Panc1 (cell line): ENCODE data around the gene SRBD1. TPM values are rescaled to one million over a fixed set of nuclear protein-coding genes. Genes with fewer than 3 reads are reported as not detected.

Source experiments
- ATAC-seq: fragments of 200-7000 bp; cut with Tn5 transposase; 2 replicates; pipeline ENCODE4 v1.9.1; 2020; ENCODE audit warnings: mild to moderate bottlenecking, moderate library complexity
- BruUV-seq: library from RNA; stranded (reverse); fragments of 400-500 nt; replicated peaks from 2 replicates; lab custom pipeline; 2021; lab: Mats Ljungman, UMichigan
- CTCF ChIA-PET: fragments of 300-600 bp; sonication (Branson Sonifier 250); formaldehyde crosslinking; loops from one replicate; lab custom pipeline; 2022; ENCODE audit warnings: antibody characterized with exemption; lab: Charles Lee
- POLR2A ChIA-PET: fragments of 300-600 bp; sonication (Branson Sonifier 250); formaldehyde crosslinking; loops from one replicate; lab custom pipeline; 2022; ENCODE audit warnings: antibody characterized with exemption; lab: Charles Lee
- DNase-seq: peaks from one replicate; pipeline ENCODE4 v3.0.0-alpha.2; 2010; ENCODE audit warnings: low read depth, low spot score
- H3K27ac ChIP-seq: 2 replicates; pipeline ENCODE4 v1.5.1; 2011; ENCODE audit warnings: mild to moderate bottlenecking, low read length, inconsistent platforms
- H3K27me3 ChIP-seq: fragments of 200-500 bp; sonication (Bioruptor generic); 2 replicates; pipeline ENCODE4 v1.6.0; 2014; ENCODE audit warnings: low read length, inconsistent platforms; ENCODE audit not compliant: control insufficient read depth, insufficient read depth
- H3K36me3 ChIP-seq: fragments of 200-500 bp; sonication (Bioruptor generic); 2 replicates; pipeline ENCODE4 v1.5.1; 2014; ENCODE audit warnings: inconsistent platforms, mild to moderate bottlenecking, low read length, moderate library complexity; ENCODE audit not compliant: control insufficient read depth, insufficient read depth
- H3K4me1 ChIP-seq: 2 replicates; pipeline ENCODE4 v1.5.1; 2011; ENCODE audit warnings: inconsistent platforms, mild to moderate bottlenecking, low read length, moderate library complexity; ENCODE audit not compliant: control insufficient read depth, insufficient read depth
- H3K4me3 ChIP-seq, 2 experiments: 2 replicates each; pipeline ENCODE4 v1.5.1; 2011 to 2012; ENCODE audit warnings: low read depth in 2 of 2, low read length in 2 of 2, mild to moderate bottlenecking in 2 of 2, inconsistent platforms in 1 of 2, moderate library complexity in 1 of 2
- H3K9me3 ChIP-seq: fragments of 200-500 bp; sonication (Bioruptor generic); 2 replicates; pipeline ENCODE4 v1.5.1; 2014; ENCODE audit warnings: low read depth, mild to moderate bottlenecking, inconsistent platforms, low read length, moderate library complexity; ENCODE audit not compliant: control insufficient read depth, insufficient read depth
- POLR2AphosphoS5 ChIP-seq: IDR thresholded peaks from 2 replicates; pipeline ENCODE4 v1.6.1; 2012; ENCODE audit warnings: mild to moderate bottlenecking, low read depth, low read length, moderate library complexity
- SIN3A ChIP-seq: IDR thresholded peaks from 2 replicates; pipeline ENCODE4 v1.6.1; 2012; ENCODE audit warnings: low read depth, mild to moderate bottlenecking, low read length, moderate library complexity, borderline replicate concordance; ENCODE audit not compliant: insufficient read depth
- TCF7L2 ChIP-seq: IDR thresholded peaks from 2 replicates; pipeline ENCODE4 v1.6.1; 2011; ENCODE audit warnings: mild to moderate bottlenecking, low read depth, low read length, inconsistent platforms
- in situ Hi-C: cut with HindIII; loops from 2 replicates; pipeline ENCODE4 v1.10.0; 2016; ENCODE audit warnings: low sequenced_read_pairs, low pct_unique_long_range_greater_than_20kb
- intact Hi-C: fragments of 100-400 bp; cut with micrococcal nuclease; formaldehyde crosslinking; loops from one replicate; pipeline ENCODE4 v1.10.0; 2022; ENCODE audit not compliant: unreplicated experiment
- total RNA-seq: library from RNA; stranded (reverse); gene quantifications from one replicate; pipeline ENCODE4 v1.2.1, GENCODE V29; 2021; ENCODE audit not compliant: unreplicated experiment
- TF ChIP-seq, protein P1 (sequence below): fragments of 450-650 bp; IDR thresholded peaks from 2 replicates; pipeline ENCODE4 v1.5.1; 2017; ENCODE audit warnings: mild to moderate bottlenecking
- TF ChIP-seq, protein P2 (sequence below), 2 experiments: IDR thresholded peaks; 2 replicates each; pipeline ENCODE4 v1.6.1; 2011 to 2012; ENCODE audit warnings: low read depth in 2 of 2, control low read depth in 1 of 2, low read length in 1 of 2, mild to moderate bottlenecking in 1 of 2, moderate library complexity in 1 of 2; ENCODE audit not compliant: insufficient read depth in 1 of 2

Gene SRBD1
- total RNA-seq, 1 experiment from 2014 or later = 9.7 TPM

GRCh38 chr2:45344502-45344901, 266.6 kb downstream of the SRBD1 start:
- no peak for TF ChIP-seq POLR2AphosphoS5
- no peak for TF ChIP-seq SIN3A
- TF ChIP-seq TCF7L2 = no peak
- TF ChIP-seq, protein P1, sequence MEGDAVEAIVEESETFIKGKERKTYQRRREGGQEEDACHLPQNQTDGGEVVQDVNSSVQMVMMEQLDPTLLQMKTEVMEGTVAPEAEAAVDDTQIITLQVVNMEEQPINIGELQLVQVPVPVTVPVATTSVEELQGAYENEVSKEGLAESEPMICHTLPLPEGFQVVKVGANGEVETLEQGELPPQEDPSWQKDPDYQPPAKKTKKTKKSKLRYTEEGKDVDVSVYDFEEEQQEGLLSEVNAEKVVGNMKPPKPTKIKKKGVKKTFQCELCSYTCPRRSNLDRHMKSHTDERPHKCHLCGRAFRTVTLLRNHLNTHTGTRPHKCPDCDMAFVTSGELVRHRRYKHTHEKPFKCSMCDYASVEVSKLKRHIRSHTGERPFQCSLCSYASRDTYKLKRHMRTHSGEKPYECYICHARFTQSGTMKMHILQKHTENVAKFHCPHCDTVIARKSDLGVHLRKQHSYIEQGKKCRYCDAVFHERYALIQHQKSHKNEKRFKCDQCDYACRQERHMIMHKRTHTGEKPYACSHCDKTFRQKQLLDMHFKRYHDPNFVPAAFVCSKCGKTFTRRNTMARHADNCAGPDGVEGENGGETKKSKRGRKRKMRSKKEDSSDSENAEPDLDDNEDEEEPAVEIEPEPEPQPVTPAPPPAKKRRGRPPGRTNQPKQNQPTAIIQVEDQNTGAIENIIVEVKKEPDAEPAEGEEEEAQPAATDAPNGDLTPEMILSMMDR = no peak
- TF ChIP-seq, protein P2, sequence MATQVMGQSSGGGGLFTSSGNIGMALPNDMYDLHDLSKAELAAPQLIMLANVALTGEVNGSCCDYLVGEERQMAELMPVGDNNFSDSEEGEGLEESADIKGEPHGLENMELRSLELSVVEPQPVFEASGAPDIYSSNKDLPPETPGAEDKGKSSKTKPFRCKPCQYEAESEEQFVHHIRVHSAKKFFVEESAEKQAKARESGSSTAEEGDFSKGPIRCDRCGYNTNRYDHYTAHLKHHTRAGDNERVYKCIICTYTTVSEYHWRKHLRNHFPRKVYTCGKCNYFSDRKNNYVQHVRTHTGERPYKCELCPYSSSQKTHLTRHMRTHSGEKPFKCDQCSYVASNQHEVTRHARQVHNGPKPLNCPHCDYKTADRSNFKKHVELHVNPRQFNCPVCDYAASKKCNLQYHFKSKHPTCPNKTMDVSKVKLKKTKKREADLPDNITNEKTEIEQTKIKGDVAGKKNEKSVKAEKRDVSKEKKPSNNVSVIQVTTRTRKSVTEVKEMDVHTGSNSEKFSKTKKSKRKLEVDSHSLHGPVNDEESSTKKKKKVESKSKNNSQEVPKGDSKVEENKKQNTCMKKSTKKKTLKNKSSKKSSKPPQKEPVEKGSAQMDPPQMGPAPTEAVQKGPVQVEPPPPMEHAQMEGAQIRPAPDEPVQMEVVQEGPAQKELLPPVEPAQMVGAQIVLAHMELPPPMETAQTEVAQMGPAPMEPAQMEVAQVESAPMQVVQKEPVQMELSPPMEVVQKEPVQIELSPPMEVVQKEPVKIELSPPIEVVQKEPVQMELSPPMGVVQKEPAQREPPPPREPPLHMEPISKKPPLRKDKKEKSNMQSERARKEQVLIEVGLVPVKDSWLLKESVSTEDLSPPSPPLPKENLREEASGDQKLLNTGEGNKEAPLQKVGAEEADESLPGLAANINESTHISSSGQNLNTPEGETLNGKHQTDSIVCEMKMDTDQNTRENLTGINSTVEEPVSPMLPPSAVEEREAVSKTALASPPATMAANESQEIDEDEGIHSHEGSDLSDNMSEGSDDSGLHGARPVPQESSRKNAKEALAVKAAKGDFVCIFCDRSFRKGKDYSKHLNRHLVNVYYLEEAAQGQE (IDR thresholded peaks at IDR 0.05; ENCODE audit: insufficient read depth in 1 of 2, low read depth in 2 of 2, low read length in 1 of 2) = no peak
- no peaks in the 10 kb centered on the region for H3K9me3 ChIP-seq
- ChIA-PET POLR2A (no interaction called here), CTCF (no interaction called here)
- no peaks in the 10 kb centered on the region; the same call in 1 of the 2 replicates for H3K36me3 ChIP-seq
- intact Hi-C loops = no loop called here
- BruUV-seq = no TSS peak
- ATAC-seq = no peak
- no peak for DNase-seq
- peaks cover 4% of the 10 kb centered on the region for H3K27me3 ChIP-seq
- in situ Hi-C loops = no loop called here
- no peaks in the 10 kb centered on the region for H3K4me1 ChIP-seq
- H3K27ac ChIP-seq = no peak overlapping the region
- no peak overlapping the region for H3K4me3 ChIP-seq

- Histone ChIP-seq H3K4me1 (no peaks in the 10 kb centered on the region), H3K9me3 (no peaks in the 10 kb centered on the region), H3K36me3 (no peaks in the 10 kb centered on the region; the same call in 1 of the 2 replicates), H3K4me3 (no peak overlapping the region), H3K27ac (no peak overlapping the region), H3K27me3 (peaks cover 4% of the 10 kb centered on the region)
- ATAC-seq (no peak), DNase-seq (no peak)
- TF ChIP-seq POLR2AphosphoS5 (no peak), SIN3A (no peak), TCF7L2 (no peak)
- TF ChIP-seq, protein P2 (IDR thresholded peaks at IDR 0.05; ENCODE audit: insufficient read depth in 1 of 2, low read depth in 2 of 2, low read length in 1 of 2) = no peak
- TF ChIP-seq, protein P1 = no peak
- ChIA-PET CTCF (no interaction called here), POLR2A (no interaction called here)
- intact Hi-C loops = no loop called here
- no TSS peak for BruUV-seq
- in situ Hi-C loops = no loop called here
These were observed 267.0 kb downstream of the SRBD1 start for GRCh38 chr2:45344071-45344470.
